Stimulated activated memory B cell treated with anti-CD40 and anti-IgM and Interleukin-4, amounts not matched to agents 10 μg/mL and 1 μg/mL and 100 μg/mL, for 72 hours (primary cell): ENCODE measurements around the gene IL10.
"Not testable (repeated sequence)": the region's sequence is repeated elsewhere in the genome, so short reads cannot be mapped to it uniquely, and the experiment has no call there.

Experiments
- ATAC-seq: fragments of 150-1000 bp; cut with Tn5 transposase; 2 replicates; pipeline ENCODE4 v1.10.0; 2021
- H3K27ac Mint-ChIP-seq: one replicate; pipeline ENCODE4 v1.8.0; 2022; ENCODE audit warnings: mild to moderate bottlenecking, mixed read lengths
- H3K27me3 Mint-ChIP-seq: one replicate; pipeline ENCODE4 v1.8.0; 2022; ENCODE audit warnings: mixed read lengths
- H3K36me3 Mint-ChIP-seq: one replicate; pipeline ENCODE4 v1.8.0; 2022; ENCODE audit warnings: mixed read lengths
- H3K4me1 Mint-ChIP-seq: one replicate; pipeline ENCODE4 v1.8.0; 2022; ENCODE audit warnings: mixed read lengths
- H3K4me3 Mint-ChIP-seq: one replicate; pipeline ENCODE4 v1.8.0; 2022; ENCODE audit warnings: mild to moderate bottlenecking, moderate library complexity, mixed read lengths
- H3K9me3 Mint-ChIP-seq: one replicate; pipeline ENCODE4 v1.8.0; 2022; ENCODE audit warnings: mixed read lengths

The IL10 gene

GRCh38 chr1:206782448-206782847 is 10.2 kb upstream of the IL10 start:
- peak overlapping the region; percentile 26 for H3K27ac Mint-ChIP-seq
- H3K4me1 Mint-ChIP-seq, result peaks cover 51% of the 10 kb centered on the region
- no peaks in the 10 kb centered on the region for H3K9me3 Mint-ChIP-seq
- ATAC-seq, result peak; percentile 83
- H3K4me3 Mint-ChIP-seq, result no peak overlapping the region
- H3K36me3 Mint-ChIP-seq, result no peaks in the 10 kb centered on the region
- no peaks in the 10 kb centered on the region for H3K27me3 Mint-ChIP-seq

DNA sequence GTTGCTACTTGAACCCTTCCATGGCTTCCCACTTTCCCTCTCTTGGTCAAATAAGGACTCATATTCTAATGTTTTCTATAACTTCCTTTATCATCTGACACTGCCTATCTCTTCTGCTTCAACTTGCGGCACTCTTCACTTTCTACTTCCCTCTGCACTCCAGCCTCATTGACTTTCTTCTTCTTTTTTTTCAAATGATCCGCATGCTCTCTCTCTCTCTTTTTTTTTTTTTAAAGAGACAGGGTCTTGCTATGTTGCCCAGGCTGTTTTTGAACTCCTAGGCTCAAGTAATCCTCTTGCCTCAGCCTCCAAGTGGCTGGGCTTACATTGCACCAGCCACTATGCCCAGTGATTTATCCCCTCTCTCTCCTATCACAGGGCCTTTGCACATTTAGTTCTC is 7.3 kb upstream of the IL10 start:
- H3K27ac Mint-ChIP-seq, result no peak overlapping the region
- H3K4me1 Mint-ChIP-seq, result peaks cover 26% of the 10 kb centered on the region
- no peaks in the 10 kb centered on the region for H3K36me3 Mint-ChIP-seq
- H3K9me3 Mint-ChIP-seq, result no peaks in the 10 kb centered on the region
- ATAC-seq, result no peak
- no peaks in the 10 kb centered on the region for H3K27me3 Mint-ChIP-seq
- H3K4me3 Mint-ChIP-seq, result no peak overlapping the region

DNA sequence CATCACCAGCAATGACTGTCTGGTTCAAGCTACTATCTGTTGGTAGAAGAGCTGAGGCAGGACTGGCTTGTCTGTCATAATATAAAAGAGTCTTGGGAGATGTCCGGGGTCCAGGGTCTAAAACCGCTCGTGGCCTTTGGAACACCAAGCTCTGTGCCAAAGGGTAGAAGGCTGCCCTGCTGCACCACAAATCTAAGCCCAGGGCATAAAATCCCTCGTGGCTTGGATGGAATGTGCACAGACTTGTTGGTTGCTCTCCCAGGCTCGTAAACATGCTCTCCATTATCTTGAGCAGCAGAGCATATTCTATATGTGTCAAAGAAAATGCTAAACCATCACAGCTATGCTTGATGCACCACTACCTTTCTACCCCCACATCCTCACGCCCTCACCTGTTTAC is 6.6 kb upstream of the IL10 start:
- not testable (repeated sequence) for H3K27me3 Mint-ChIP-seq, H3K9me3 Mint-ChIP-seq, H3K4me3 Mint-ChIP-seq, H3K36me3 Mint-ChIP-seq, ATAC-seq, H3K27ac Mint-ChIP-seq
- H3K4me1 Mint-ChIP-seq, result peaks cover 26% of the 10 kb centered on the region

- H3K4me3 Mint-ChIP-seq, result no peak overlapping the region
- no peak overlapping the region for H3K27ac Mint-ChIP-seq
- no peak for ATAC-seq
- H3K27me3 Mint-ChIP-seq, result no peaks in the 10 kb centered on the region
- no peaks in the 10 kb centered on the region for H3K36me3 Mint-ChIP-seq
- H3K4me1 Mint-ChIP-seq, result peaks cover 29% of the 10 kb centered on the region
- no peaks in the 10 kb centered on the region for H3K9me3 Mint-ChIP-seq
These were observed 5.7 kb upstream of the IL10 start for GRCh38 chr1:206778031-206778430.

- no peak for ATAC-seq
- Mint-ChIP-seq H3K27me3 (no peaks in the 10 kb centered on the region), H3K9me3 (no peaks in the 10 kb centered on the region), H3K36me3 (no peaks in the 10 kb centered on the region), H3K4me3 (no peak overlapping the region), H3K4me1 (peaks cover 36% of the 10 kb centered on the region), H3K27ac (no peak overlapping the region)
These were observed 3.9 kb upstream of the IL10 start for GRCh38 chr1:206776229-206776628.

GRCh38 chr1:206774093-206774492 is 1.8 kb upstream of the IL10 start:
- Mint-ChIP-seq H3K27ac (no peak overlapping the region), H3K4me3 (no peak overlapping the region), H3K27me3 (no peaks in the 10 kb centered on the region)

DNA sequence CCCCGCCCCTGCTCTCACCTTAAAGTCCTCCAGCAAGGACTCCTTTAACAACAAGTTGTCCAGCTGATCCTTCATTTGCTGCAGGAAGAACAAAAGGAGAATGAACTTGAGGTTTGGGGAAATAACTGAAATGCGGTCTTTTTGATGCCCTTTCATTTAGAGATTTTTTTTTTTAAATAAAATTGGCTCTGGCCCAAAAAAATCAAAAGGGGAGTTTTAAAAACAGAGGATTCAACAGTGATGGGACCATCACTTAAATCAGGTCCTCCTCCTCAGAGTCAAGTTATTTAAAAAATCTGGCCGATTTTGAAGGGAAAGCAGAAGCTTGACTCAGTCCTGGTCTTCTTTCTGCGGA is 979 bp downstream of the IL10 start:
- Mint-ChIP-seq H3K4me1 (peaks cover 75% of the 10 kb centered on the region), H3K9me3 (no peaks in the 10 kb centered on the region), H3K4me3 (peak overlapping the region; percentile 64), H3K27me3 (no peaks in the 10 kb centered on the region), H3K36me3 (no peaks in the 10 kb centered on the region), H3K27ac (peak overlapping the region; percentile 66)
- ATAC-seq, result no peak

More at GRCh38 chr1:206774093-206774492, 1.8 kb upstream of the IL10 start:
- ATAC-seq, result peak; percentile 72
- Mint-ChIP-seq H3K4me1 (peaks cover 58% of the 10 kb centered on the region), H3K9me3 (no peaks in the 10 kb centered on the region), H3K36me3 (no peaks in the 10 kb centered on the region)

DNA sequence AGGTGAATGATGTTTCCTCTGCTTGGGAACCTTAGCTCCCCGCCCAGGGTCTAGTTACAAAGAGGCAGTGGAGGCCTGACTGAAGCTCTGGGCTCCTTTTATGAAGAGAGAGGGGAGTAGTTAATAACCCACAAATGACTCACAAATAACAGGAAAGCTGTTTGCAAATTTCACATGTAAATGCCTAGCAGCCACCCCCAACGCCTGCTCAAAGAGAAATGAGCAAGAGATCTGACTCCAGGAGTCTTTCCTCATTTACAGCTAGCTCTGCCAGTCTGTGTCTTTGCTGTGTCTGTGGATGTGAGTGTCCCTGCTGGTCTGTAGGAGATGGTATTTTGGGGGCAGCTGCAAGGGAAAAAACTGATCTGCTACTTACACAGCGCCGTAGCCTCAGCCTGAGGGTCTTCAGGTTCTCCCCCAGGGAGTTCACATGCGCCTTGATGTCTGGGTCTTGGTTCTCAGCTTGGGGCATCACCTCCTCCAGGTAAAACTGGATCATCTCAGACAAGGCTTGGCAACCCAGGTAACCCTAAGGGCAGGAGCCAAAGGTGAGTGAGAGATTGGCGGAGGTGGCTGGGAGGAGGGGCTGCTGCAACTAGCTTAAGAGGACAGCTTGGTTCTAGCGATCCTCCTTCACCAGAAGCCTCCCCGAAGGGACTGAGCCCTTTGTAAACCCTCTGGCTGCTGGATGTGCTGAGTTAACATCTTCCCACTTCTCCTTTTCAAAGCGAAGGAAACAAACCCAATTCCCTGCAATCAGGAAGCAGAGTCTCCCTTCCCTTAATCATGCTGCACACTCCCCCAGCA is 1.6 kb downstream of the IL10 start, which contains the start of gene IL19:
IL19 (plus strand) TSS at position 243 of the 807 bp plus-strand sequence. CDS start 65,890 bp downstream, outside the sequence.
- Mint-ChIP-seq H3K4me1 (peaks cover 81% of the 10 kb centered on the region), H3K36me3 (no peaks in the 10 kb centered on the region), H3K9me3 (no peaks in the 10 kb centered on the region), H3K27me3 (no peaks in the 10 kb centered on the region), H3K27ac (peak within 1 kb of the TSS; percentile 66), H3K4me3 (peak within 1 kb of the TSS; percentile 64)
- ATAC-seq, result no peak

GRCh38 chr1:206769304-206769731 is 3.0 kb downstream of the IL10 start:
- no peaks in the 10 kb centered on the region for H3K9me3 Mint-ChIP-seq
- H3K4me3 Mint-ChIP-seq, result peak overlapping the region; percentile 1
- H3K27ac Mint-ChIP-seq, result peak overlapping the region; percentile 66
- peaks cover 77% of the 10 kb centered on the region for H3K4me1 Mint-ChIP-seq
- H3K27me3 Mint-ChIP-seq, result no peaks in the 10 kb centered on the region
- no peaks in the 10 kb centered on the region for H3K36me3 Mint-ChIP-seq
- ATAC-seq, result peak; percentile 82

DNA sequence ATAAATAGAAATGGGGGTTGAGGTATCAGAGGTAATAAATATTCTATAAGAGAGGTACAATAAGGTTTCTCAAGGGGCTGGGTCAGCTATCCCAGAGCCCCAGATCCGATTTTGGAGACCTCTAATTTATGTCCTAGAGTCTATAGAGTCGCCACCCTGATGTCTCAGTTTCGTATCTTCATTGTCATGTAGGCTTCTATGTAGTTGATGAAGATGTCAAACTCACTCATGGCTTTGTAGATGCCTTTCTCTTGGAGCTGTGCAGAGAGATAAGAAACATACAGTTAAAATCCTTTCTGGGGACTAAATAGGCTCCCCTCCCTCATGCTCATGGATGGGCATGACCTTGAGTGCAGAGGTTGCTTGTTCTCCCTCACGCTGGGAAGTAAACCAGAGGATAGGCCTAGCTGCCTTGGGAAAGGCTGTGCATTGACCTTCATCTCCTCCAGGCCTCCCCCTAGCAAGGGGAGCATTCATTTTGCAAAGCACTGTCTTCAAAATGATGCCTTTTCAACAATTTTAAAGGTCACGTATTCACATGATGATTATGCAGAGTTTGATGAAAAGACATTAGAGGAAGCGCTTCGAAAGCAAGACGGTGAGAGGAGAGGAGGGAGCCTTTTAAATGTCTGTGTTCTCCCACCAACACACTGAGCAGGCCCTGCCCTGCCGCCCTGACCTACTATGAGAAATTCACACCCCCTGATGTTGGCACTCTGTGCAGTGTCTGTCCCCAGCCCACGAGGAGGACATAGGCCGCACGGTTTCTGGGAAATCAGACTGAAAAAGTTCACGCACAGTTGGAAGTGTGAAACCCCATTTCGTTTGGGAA is 3.6 kb downstream of the IL10 start:
- H3K4me3 Mint-ChIP-seq, result no peak overlapping the region
- H3K4me1 Mint-ChIP-seq, result peaks cover 71% of the 10 kb centered on the region
- H3K27ac Mint-ChIP-seq, result no peak overlapping the region
- no peak for ATAC-seq
- H3K36me3 Mint-ChIP-seq, result no peaks in the 10 kb centered on the region
- H3K9me3 Mint-ChIP-seq, result no peaks in the 10 kb centered on the region
- H3K27me3 Mint-ChIP-seq, result no peaks in the 10 kb centered on the region

GRCh38 chr1:206766251-206766856 is 5.9 kb downstream of the IL10 start:
- Mint-ChIP-seq H3K9me3 (no peaks in the 10 kb centered on the region), H3K36me3 (no peaks in the 10 kb centered on the region), H3K4me3 (no peak overlapping the region), H3K27ac (no peak overlapping the region), H3K4me1 (peaks cover 48% of the 10 kb centered on the region), H3K27me3 (peaks cover 9% of the 10 kb centered on the region)
- ATAC-seq, result peak; percentile 86

DNA sequence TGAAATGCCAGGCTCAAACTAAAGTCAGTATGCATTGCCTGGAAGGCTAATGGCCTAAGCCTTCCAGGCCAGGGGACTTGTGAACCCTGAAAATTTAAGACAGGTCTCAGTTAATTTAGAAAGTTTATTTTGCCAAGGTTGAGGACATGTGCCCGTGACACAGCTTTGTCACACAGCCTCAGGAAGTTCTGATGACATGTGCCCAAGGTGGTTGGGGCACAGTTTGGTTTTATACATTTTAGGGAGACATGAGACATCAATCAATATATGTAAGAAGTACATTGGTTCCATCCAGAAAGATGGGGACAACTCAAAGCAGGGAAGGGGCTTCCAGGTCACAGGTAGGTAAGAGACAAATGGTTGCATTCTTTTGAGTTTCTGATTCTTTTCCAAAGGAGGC is 6.5 kb downstream of the IL10 start:
- not testable (repeated sequence) for H3K4me3 Mint-ChIP-seq, H3K36me3 Mint-ChIP-seq, H3K9me3 Mint-ChIP-seq, ATAC-seq, H3K27ac Mint-ChIP-seq, H3K27me3 Mint-ChIP-seq
- H3K4me1 Mint-ChIP-seq, result peaks cover 42% of the 10 kb centered on the region

- H3K36me3 Mint-ChIP-seq, H3K27ac Mint-ChIP-seq, H3K9me3 Mint-ChIP-seq, H3K27me3 Mint-ChIP-seq, ATAC-seq, H3K4me3 Mint-ChIP-seq: not testable (repeated sequence)
- peaks cover 18% of the 10 kb centered on the region for H3K4me1 Mint-ChIP-seq
These were observed 9.4 kb downstream of the IL10 start for GRCh38 chr1:206762741-206763364.

DNA sequence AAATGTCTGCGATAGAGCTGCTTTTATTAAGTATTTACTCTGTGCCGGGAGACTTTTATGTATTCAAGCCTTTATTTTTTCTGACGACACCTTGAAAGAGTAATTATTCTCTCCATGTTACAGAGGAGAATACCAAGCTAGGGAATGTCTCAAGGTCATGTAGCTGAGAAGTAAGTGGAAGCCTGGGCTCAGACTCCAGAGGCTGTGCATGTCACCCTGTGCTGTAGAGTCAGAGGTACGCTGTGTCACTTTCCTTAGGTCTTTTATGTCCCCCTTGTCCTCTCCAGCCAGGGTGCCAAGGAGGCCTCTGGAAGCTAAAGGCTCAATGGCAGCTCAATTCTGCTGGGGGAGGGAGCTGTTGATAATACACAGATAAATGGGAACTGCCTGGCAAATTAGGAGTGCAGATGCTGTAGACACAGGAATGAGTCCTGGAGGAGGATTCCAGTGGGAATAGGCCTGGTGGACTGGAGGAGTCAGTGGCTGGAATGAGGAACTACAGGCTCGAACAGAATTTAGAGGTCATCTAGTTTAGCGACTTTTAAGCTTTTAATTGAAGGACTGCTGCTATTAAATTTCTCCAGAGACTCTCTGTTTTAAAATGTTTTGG is 11.0 kb downstream of the IL10 start:
- H3K9me3 Mint-ChIP-seq, result no peaks in the 10 kb centered on the region
- H3K4me3 Mint-ChIP-seq, result no peak overlapping the region
- ATAC-seq, result no peak
- no peak overlapping the region for H3K27ac Mint-ChIP-seq
- H3K27me3 Mint-ChIP-seq, result peaks cover 9% of the 10 kb centered on the region
- H3K36me3 Mint-ChIP-seq, result no peaks in the 10 kb centered on the region
- H3K4me1 Mint-ChIP-seq, result peaks cover 7% of the 10 kb centered on the region

GRCh38 chr1:206760590-206760989 is 11.7 kb downstream of the IL10 start:
- peaks cover 9% of the 10 kb centered on the region for H3K27me3 Mint-ChIP-seq
- H3K9me3 Mint-ChIP-seq, result no peaks in the 10 kb centered on the region
- no peak for ATAC-seq
- H3K27ac Mint-ChIP-seq, result no peak overlapping the region
- H3K4me1 Mint-ChIP-seq, result peaks cover under 1% of the 10 kb centered on the region
- no peaks in the 10 kb centered on the region for H3K36me3 Mint-ChIP-seq
- H3K4me3 Mint-ChIP-seq, result no peak overlapping the region
